Measurements from ENCODE around the gene TTC34.

The TTC34 gene

GRCh38 chr1:2796890-2797740 lies 4.4 kb downstream of the TTC34 start:
- Histone ChIP-seq H3K9me3 (ENCODE audit: control insufficient read depth, insufficient read depth, low read length) (peaks cover 27% of the 10 kb centered on the region), H3K36me3 (ENCODE audit: control insufficient read depth, insufficient read depth, low read length) (no peaks in the 10 kb centered on the region; the same call in 1 of the 2 replicates), H3K27ac (ENCODE audit: low read length) (no peak overlapping the region), H3K4me1 (ENCODE audit: control insufficient read depth, insufficient read depth, low read length) (no peaks in the 10 kb centered on the region), H3K27me3 (ENCODE audit: control insufficient read depth, insufficient read depth, low read length) (no peaks in the 10 kb centered on the region), H3K4me3 (ENCODE audit: low read length) (no peak overlapping the region)
- DNase-seq (ENCODE audit: low read depth, low spot score), result no peak
- WGBS (ENCODE audit: insufficient coverage, insufficient read length), result no CpG with 5 or more reads among the region's 19 CpGs

DNA sequence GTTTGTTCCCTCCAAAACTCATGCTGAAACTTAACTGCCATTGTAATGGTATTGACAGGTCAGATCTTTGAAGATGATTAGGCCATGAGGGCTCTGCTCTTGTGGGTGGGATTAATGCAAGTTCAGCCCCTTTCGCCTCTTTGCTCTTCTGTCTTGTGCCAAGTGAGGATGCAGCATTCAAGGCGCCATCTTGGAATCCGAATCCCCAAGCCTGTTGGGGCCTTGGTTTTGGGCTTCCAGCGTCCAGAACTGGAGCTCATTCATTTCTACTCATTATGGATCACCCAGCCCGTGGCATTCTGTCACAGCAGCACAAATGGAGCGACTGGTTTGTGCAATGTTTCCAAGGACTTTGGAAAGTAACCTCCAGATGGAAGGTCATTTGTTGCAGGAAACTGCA lies 5.6 kb downstream of the TTC34 start:
- no CpG with 5 or more reads among the region's 6 CpGs for WGBS (ENCODE audit: insufficient coverage, insufficient read length)
- no peaks in the 10 kb centered on the region for H3K27me3 ChIP-seq (ENCODE audit: control insufficient read depth, insufficient read depth, low read length)
- H3K27ac ChIP-seq (ENCODE audit: low read length), result no peak overlapping the region
- H3K36me3 ChIP-seq (ENCODE audit: control insufficient read depth, insufficient read depth, low read length), result no peaks in the 10 kb centered on the region; the same call in 1 of the 2 replicates
- H3K4me3 ChIP-seq (ENCODE audit: low read length), result no peak overlapping the region
- no peaks in the 10 kb centered on the region for H3K4me1 ChIP-seq (ENCODE audit: control insufficient read depth, insufficient read depth, low read length)
- H3K9me3 ChIP-seq (ENCODE audit: control insufficient read depth, insufficient read depth, low read length), result peaks cover 24% of the 10 kb centered on the region
- DNase-seq (ENCODE audit: low read depth, low spot score), result no peak

DNA sequence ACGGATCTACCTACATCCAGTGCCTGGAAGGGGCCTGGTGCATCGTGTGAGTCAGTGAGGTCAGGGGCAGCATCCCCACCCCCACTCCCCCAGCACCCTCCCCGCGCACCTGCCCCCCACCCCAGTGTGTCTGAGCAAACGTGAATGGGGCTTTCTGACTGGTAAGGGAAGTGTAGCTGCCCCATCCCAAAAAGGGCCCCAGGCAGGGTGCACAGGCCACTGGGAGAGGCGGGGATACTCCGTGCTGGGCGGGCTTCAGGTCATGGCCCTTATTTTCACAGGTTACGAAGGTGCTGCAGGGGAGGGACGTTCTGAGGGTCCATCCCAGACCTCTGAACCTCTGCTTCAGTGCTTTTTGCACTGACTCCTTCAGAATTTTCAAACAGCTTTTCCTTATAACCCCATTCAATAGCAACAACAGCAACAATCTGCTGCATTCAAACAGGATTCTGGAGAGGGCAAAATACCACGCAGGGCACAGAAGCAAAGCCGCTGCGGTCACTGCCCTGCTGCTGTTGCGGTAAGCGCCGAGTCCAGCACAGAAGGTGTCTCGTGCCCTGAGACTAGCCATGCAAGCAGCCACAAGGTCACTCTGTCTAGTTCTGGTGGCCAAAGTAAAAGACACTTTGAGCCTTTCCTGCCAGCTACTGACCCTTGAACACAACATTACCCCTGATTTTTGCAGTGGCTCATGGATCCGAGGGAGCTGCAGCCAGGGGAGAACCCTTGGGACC lies 10.3 kb downstream of the TTC34 start:
- Histone ChIP-seq H3K9me3 (ENCODE audit: control insufficient read depth, insufficient read depth, low read length) (peaks cover 37% of the 10 kb centered on the region), H3K4me1 (ENCODE audit: control insufficient read depth, insufficient read depth, low read length) (no peaks in the 10 kb centered on the region), H3K27ac (ENCODE audit: low read length) (no peak overlapping the region), H3K4me3 (ENCODE audit: low read length) (no peak overlapping the region), H3K27me3 (ENCODE audit: control insufficient read depth, insufficient read depth, low read length) (no peaks in the 10 kb centered on the region), H3K36me3 (ENCODE audit: control insufficient read depth, insufficient read depth, low read length) (no peaks in the 10 kb centered on the region; the same call in 1 of the 2 replicates)
- no peak for DNase-seq (ENCODE audit: low read depth, low spot score)
- no CpG with 5 or more reads among the region's 18 CpGs for WGBS (ENCODE audit: insufficient coverage, insufficient read length)

- WGBS (ENCODE audit: insufficient coverage, insufficient read length), result no CpG with 5 or more reads among the region's 58 CpGs
These were observed 11.4 kb downstream of the TTC34 start for GRCh38 chr1:2789986-2790581.

DNA sequence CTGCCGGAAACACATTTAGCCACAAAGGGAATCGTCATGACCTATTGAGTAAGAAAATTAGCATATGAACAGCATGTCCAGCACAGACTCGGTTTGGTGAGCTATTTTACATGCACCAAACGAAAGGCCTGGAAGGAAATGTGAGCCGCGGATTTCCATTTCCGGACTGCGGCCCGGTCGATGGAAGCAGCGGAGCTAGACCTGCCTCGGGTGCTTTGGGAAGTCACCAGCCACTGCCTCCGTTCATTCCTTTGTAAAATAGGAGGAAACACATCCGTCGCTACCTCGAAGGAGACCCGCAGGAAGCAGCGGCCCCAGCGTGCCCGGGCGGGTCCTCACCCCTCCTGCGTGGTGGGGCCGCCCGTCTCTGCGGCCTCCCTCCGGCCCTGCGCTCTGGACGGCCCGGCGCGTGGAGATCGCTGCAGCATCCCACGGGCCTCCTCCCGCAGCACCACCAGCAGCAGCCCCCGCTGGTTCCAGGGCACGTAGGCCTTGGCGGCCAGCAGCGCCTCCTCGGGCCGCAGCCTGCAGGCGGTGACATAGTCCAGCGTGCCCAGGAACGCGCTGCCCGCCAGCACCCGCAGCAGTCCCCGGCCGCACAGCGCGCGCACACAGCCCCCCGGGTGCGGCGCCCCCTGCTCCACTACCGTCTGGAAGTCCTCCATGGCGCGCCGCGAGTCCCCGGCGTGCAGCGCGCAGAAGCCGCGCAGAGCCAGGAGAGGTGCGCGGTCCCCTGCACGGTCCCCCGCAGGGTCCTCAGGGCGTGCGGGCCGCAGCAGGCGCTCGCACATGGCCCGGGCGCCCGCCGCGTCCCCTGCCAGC lies 12.1 kb downstream of the TTC34 start:
- Histone ChIP-seq H3K27me3 (ENCODE audit: control insufficient read depth, insufficient read depth, low read length) (no peaks in the 10 kb centered on the region), H3K4me3 (ENCODE audit: low read length) (no peak overlapping the region), H3K4me1 (ENCODE audit: control insufficient read depth, insufficient read depth, low read length) (no peaks in the 10 kb centered on the region), H3K27ac (ENCODE audit: low read length) (no peak overlapping the region), H3K9me3 (ENCODE audit: control insufficient read depth, insufficient read depth, low read length) (peaks cover 37% of the 10 kb centered on the region), H3K36me3 (ENCODE audit: control insufficient read depth, insufficient read depth, low read length) (no peaks in the 10 kb centered on the region; the same call in 1 of the 2 replicates)
- no peak for DNase-seq (ENCODE audit: low read depth, low spot score)
- no CpG with 5 or more reads among the region's 79 CpGs for WGBS (ENCODE audit: insufficient coverage, insufficient read length)

More at GRCh38 chr1:2789986-2790581, 11.4 kb downstream of the TTC34 start:
- H3K36me3 ChIP-seq (ENCODE audit: control insufficient read depth, insufficient read depth, low read length), result no peaks in the 10 kb centered on the region; the same call in 1 of the 2 replicates
- H3K4me1 ChIP-seq (ENCODE audit: control insufficient read depth, insufficient read depth, low read length), result no peaks in the 10 kb centered on the region
- DNase-seq (ENCODE audit: low read depth, low spot score), result no peak
- no peaks in the 10 kb centered on the region for H3K27me3 ChIP-seq (ENCODE audit: control insufficient read depth, insufficient read depth, low read length)
- no peak overlapping the region for H3K4me3 ChIP-seq (ENCODE audit: low read length)
- H3K9me3 ChIP-seq (ENCODE audit: control insufficient read depth, insufficient read depth, low read length), result peaks cover 35% of the 10 kb centered on the region
- H3K27ac ChIP-seq (ENCODE audit: low read length), result no peak overlapping the region

- Histone ChIP-seq H3K4me1 (ENCODE audit: control insufficient read depth, insufficient read depth, low read length) (no peaks in the 10 kb centered on the region), H3K27ac (ENCODE audit: low read length) (no peak overlapping the region), H3K36me3 (ENCODE audit: control insufficient read depth, insufficient read depth, low read length) (no peaks in the 10 kb centered on the region; the same call in 1 of the 2 replicates), H3K9me3 (ENCODE audit: control insufficient read depth, insufficient read depth, low read length) (peaks cover 36% of the 10 kb centered on the region), H3K27me3 (ENCODE audit: control insufficient read depth, insufficient read depth, low read length) (no peaks in the 10 kb centered on the region), H3K4me3 (ENCODE audit: low read length) (no peak overlapping the region)
- WGBS (ENCODE audit: insufficient coverage, insufficient read length), result no CpG with 5 or more reads among the region's 19 CpGs
- no peak for DNase-seq (ENCODE audit: low read depth, low spot score)
These were observed 12.9 kb downstream of the TTC34 start for GRCh38 chr1:2788506-2789163.

GRCh38 chr1:2787163-2787911 lies 14.2 kb downstream of the TTC34 start:
- no peaks in the 10 kb centered on the region; the same call in 1 of the 2 replicates for H3K36me3 ChIP-seq (ENCODE audit: control insufficient read depth, insufficient read depth, low read length)
- H3K27me3 ChIP-seq (ENCODE audit: control insufficient read depth, insufficient read depth, low read length), result no peaks in the 10 kb centered on the region
- no peak overlapping the region for H3K27ac ChIP-seq (ENCODE audit: low read length)
- no peaks in the 10 kb centered on the region for H3K4me1 ChIP-seq (ENCODE audit: control insufficient read depth, insufficient read depth, low read length)
- no peak overlapping the region for H3K4me3 ChIP-seq (ENCODE audit: low read length)
- no CpG with 5 or more reads among the region's 26 CpGs for WGBS (ENCODE audit: insufficient coverage, insufficient read length)
- H3K9me3 ChIP-seq (ENCODE audit: control insufficient read depth, insufficient read depth, low read length), result peaks cover 44% of the 10 kb centered on the region
- DNase-seq (ENCODE audit: low read depth, low spot score), result no peak

DNA sequence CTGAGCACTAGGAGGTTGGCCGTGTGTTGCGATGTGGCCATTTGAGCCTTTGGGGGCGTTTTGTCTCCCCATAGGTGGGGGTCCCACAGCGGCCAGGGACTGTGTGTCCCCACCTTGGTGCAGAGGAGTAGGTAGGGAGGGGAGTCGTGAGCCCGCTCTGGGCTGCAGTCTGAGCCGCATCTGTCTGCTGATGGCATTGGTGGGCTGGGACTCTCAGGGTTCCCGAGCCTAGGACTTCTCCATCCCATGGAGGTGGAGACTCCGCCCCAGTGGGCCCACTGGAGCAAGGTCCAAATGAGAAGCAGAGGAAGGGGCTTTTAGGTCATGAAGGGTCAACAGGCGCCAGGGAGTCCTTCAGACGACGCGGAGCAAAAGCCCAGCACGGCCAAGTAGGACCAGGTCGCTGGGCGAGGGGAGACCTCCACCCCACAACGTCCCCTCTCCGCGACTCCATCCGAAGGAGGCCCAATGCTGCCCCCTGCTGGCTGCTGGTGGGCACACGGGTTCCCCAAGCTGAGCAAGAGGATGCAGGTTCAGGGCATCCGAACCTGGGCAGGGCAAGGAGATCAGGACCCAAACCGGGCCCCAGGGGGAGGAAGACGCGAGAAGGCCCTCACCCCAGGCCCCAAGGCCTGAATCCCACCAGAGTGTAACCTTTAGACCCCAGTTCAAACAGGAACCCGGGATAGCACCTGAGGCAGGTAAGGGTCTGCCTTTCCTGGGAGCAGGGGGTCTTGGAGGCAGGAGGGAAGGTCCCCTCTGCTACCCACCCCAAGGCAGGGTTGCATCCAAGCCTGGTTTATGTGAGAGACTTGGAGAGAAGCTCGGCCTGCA lies 14.9 kb downstream of the TTC34 start:
- no CpG with 5 or more reads among the region's 27 CpGs for WGBS (ENCODE audit: insufficient coverage, insufficient read length)
- no peak for DNase-seq (ENCODE audit: low read depth, low spot score)
- H3K27me3 ChIP-seq (ENCODE audit: control insufficient read depth, insufficient read depth, low read length), result no peaks in the 10 kb centered on the region
- H3K36me3 ChIP-seq (ENCODE audit: control insufficient read depth, insufficient read depth, low read length), result no peaks in the 10 kb centered on the region; the same call in 1 of the 2 replicates
- H3K4me3 ChIP-seq (ENCODE audit: low read length), result no peak overlapping the region
- no peak overlapping the region for H3K27ac ChIP-seq (ENCODE audit: low read length)
- H3K9me3 ChIP-seq (ENCODE audit: control insufficient read depth, insufficient read depth, low read length), result peaks cover 43% of the 10 kb centered on the region
- no peaks in the 10 kb centered on the region for H3K4me1 ChIP-seq (ENCODE audit: control insufficient read depth, insufficient read depth, low read length)
